Posterior cingulate gyrus (tissue), 11 donors: ENCODE data around the gene DNAJC21.
A peak's percentile ranks its signal among the peaks of the same experiment; 100 is the strongest.
"Not testable (repeated sequence)": the region's sequence is repeated elsewhere in the genome, so short reads cannot be mapped to it uniquely, and the experiment has no call there.

Experiments used
- DNase-seq, 10 donors: peaks; one replicate each; pipeline versions ENCODE4 v3.0.0 to v3.0.0-alpha.2; 2020 to 2021; ENCODE audit warnings: mixed read lengths in 3 of 10
- intact Hi-C: fragments of 100-400 bp; cut with DNase I; formaldehyde crosslinking; loops from one replicate; pipeline ENCODE4 v1.15.1; 2023

The DNAJC21 gene

DNA sequence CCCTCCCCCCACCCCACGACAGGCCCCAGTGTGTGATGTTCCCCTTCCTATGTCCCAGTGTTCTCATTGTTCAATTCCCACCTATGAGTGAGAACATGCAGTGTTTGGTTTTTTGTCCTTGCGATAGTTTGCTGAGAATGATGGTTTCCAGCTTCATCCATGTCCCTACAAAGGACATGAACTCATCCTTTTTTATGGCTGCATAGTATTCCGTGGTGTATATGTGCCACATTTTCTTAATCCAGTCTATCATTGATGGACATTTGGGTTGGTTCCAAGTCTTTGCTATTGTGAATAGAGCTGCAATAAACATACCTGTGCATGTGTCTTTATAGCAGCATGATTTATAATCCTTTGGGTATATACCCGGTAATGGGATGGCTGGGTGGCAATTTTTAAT lies 42.3 kb downstream of the DNAJC21 start:
- intact Hi-C loops, DNase-seq: not testable (repeated sequence)

- DNase-seq: no peak
- intact Hi-C loops: no loop called here
Measured at GRCh38 chr5:34976347-34976746, 47.0 kb downstream of the DNAJC21 start.

DNA sequence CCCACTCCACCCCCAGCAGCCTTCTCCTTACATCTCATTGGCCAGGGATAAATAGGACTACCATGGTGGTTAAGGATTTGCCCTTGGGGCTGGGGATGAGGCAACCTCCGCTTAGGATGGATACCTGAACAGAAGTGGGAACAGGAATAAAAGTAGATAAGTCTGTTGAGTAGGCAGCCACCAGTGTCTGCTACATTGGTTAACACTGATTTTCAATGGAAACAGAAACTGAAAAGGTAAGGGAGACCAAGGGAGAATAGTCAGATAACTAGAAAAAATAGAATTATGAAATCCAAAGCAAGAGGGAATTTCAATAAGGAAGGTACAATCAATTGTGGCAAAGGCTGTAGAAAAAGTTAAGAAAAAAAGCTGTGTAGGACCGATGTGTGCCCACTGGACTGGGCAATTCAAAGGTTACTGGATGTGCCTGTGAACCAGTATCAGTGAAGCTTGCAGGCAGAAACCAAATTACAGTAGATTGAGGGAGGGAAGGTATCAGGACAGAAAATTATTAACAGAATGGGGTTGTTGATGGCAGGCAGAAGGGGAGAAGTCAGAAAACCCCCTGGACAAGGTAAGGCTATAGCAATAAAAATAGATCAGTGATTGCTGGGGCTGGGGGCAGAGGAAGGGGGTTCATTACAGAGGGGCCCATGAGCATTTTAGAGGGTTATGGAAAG lies 48.7 kb downstream of the DNAJC21 start:
- intact Hi-C loops: no loop called here
- no peak for DNase-seq

- no peak for DNase-seq
- intact Hi-C loops: no loop called here
Measured at GRCh38 chr5:34978681-34979080, 49.3 kb downstream of the DNAJC21 start.

GRCh38 chr5:34982823-34983222 lies 53.5 kb downstream of the DNAJC21 start:
- DNase-seq: no peak
- intact Hi-C loops: no loop called here

- intact Hi-C loops: no loop called here
- no peak for DNase-seq
Measured at GRCh38 chr5:34986965-34987364, 57.6 kb downstream of the DNAJC21 start.

DNA sequence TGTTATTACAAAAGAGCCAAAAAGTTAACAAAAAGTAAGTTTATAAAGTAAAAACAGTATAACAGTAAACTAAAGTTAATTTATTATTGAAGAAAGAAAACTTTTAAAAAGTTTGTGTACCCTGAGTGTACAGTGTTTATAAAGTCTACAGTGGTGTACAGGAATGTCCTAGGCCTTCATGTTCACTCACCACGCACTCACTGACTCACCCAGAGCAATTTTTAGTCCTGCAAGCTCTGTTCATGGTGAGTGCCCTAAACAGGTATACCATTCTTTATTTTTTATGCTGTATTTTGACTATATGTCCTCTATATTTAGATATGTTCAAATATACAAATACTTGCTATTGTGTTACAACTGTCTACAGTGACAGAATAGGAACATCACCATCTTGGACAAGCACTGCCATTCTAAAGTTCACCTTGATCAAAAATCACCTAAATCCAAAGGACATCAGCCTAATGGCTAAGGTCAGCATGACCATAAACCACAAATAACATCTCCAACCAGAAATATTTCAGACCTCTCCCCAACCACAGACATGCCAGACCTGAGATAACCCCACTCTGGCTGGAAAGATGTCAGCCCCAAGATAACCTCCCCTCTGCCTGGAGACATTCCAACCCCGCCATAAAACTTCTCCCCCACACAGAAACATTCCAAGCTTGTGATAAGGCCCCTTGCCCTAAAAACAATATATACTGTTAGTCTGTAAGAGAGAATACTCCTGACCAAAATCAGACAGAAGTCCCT lies 62.3 kb downstream of the DNAJC21 start:
- DNase-seq: no peak
- intact Hi-C loops: no loop called here

- intact Hi-C loops: no loop called here
- no peak for DNase-seq
Measured at GRCh38 chr5:34993951-34994350, 64.6 kb downstream of the DNAJC21 start.

DNA sequence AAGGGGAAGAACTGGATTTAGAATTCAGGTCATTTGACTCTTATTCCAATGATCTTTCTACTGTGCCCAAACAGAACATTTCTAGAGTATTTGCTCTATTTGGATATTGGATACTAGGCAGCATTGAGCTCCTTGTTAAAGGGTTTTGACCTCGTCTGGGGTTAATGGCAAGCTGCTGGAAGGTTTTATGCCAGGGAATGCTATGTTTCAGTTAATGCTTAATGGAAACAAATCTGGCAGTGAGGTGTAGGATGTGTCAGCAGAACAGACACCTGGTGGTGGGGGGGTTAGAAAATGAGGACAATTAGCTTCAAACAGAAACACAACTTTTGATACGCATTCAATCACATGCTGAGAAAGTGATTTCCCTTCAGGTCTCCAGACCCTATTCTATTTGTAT lies 66.9 kb downstream of the DNAJC21 start:
- no peak for DNase-seq
- intact Hi-C loops: no loop called here

- intact Hi-C loops: no loop called here
- DNase-seq: peak in 3 of 10 donors; percentile 12 to 35 (median 28)
Measured at GRCh38 chr5:34998058-34998789, 68.9 kb downstream of the DNAJC21 start.

DNA sequence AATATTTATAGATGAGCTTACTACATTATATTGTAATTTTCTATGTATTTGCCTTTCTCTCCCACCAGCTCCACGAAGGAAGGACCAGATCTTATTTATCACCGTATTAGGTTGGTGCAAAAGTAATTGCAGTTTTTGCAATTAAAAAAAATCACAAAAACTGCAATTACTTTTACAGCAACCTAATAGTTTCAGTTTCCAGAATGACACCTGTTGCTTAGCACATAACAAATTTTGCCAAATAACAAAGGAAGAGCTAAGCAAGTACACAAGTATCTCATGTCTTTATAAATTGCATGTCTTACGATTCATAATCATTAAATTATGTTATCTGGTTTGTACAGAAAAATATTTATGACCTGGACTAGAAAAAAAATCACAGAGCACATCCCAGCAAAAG lies 72.5 kb downstream of the DNAJC21 start:
- intact Hi-C loops: no loop called here
- no peak for DNase-seq

GRCh38 chr5:35002459-35002858 lies 73.1 kb downstream of the DNAJC21 start:
- no peak for DNase-seq
- intact Hi-C loops: no loop called here

- intact Hi-C loops: loop anchor here (1.0 kb wide), 1 partner anchor 529 kb away; no protein-coding TSS in a partner anchor
- DNase-seq: peak in 7 of 10 donors; percentile 20 to 92 (median 55)
Measured at GRCh38 chr5:35003018-35003957, 73.9 kb downstream of the DNAJC21 start.

- intact Hi-C loops: no loop called here
- DNase-seq: no peak
Measured at GRCh38 chr5:35004200-35004599, 74.8 kb downstream of the DNAJC21 start.

GRCh38 chr5:35004771-35005170 lies 75.4 kb downstream of the DNAJC21 start:
- DNase-seq: no peak
- intact Hi-C loops: no loop called here
